Mesenchymal stem cell (in vitro differentiated cells and primary cell): Measurements from ENCODE around the gene C17orf50.
A peak's percentile ranks its signal among the peaks of the same experiment; 100 is the strongest.

Experiments used
- DNase-seq: peaks from one replicate; pipeline ENCODE4 v3.0.0-alpha.2; 2013
- H2AFZ ChIP-seq: one replicate; pipeline ENCODE4 v1.6.1; 2013; ENCODE audit warnings: low read depth, mild to moderate bottlenecking, control low read depth, inconsistent platforms, low read length, moderate library complexity
- H2AK5ac ChIP-seq: 2 replicates; pipeline ENCODE4 v1.6.1; 2013; ENCODE audit warnings: low read length, moderate library complexity, mild to moderate bottlenecking, inconsistent platforms; ENCODE audit not compliant: severe bottlenecking
- H2BK120ac ChIP-seq: one replicate; pipeline ENCODE4 v1.6.1; 2013; ENCODE audit warnings: low read depth, mild to moderate bottlenecking, inconsistent platforms, low read length, moderate library complexity
- H2BK12ac ChIP-seq, 2 experiments: one replicate each; pipeline ENCODE4 v1.6.1; 2013; ENCODE audit warnings: inconsistent platforms in 2 of 2, low read length in 2 of 2, mild to moderate bottlenecking in 2 of 2, moderate library complexity in 2 of 2, control low read depth in 1 of 2
- H2BK15ac ChIP-seq: one replicate; pipeline ENCODE4 v1.6.1; 2013; ENCODE audit warnings: mild to moderate bottlenecking, low read depth, inconsistent platforms; ENCODE audit not compliant: poor library complexity, severe bottlenecking
- H2BK5ac ChIP-seq: 2 replicates; pipeline ENCODE4 v1.6.1; 2013; ENCODE audit warnings: low read depth, mild to moderate bottlenecking, low read length, control low read depth, inconsistent platforms; ENCODE audit not compliant: poor library complexity, severe bottlenecking
- H3K14ac ChIP-seq, 2 experiments: one replicate each; pipeline ENCODE4 v1.6.1; 2013; ENCODE audit warnings: inconsistent platforms in 2 of 2, low read length in 2 of 2, control low read depth in 1 of 2, mild to moderate bottlenecking in 1 of 2, moderate library complexity in 1 of 2
- H3K18ac ChIP-seq, 2 experiments: one replicate each; pipeline ENCODE4 v1.6.1; 2013; ENCODE audit warnings: inconsistent platforms in 2 of 2, low read length in 2 of 2, control low read depth in 1 of 2, low read depth in 1 of 2, mild to moderate bottlenecking in 1 of 2
- H3K23ac ChIP-seq, 2 experiments: one replicate each; pipeline ENCODE4 v1.6.1; 2013; ENCODE audit warnings: inconsistent platforms in 2 of 2, low read length in 2 of 2, mild to moderate bottlenecking in 2 of 2, moderate library complexity in 2 of 2, control low read depth in 1 of 2
- H3K27ac ChIP-seq: 2 replicates; pipeline ENCODE4 v1.5.1; 2013; ENCODE audit warnings: mild to moderate bottlenecking, moderate library complexity, low read length, control low read depth, inconsistent platforms; ENCODE audit not compliant: poor library complexity, severe bottlenecking
- H3K27me3 ChIP-seq, 2 experiments: 2 replicates each; pipeline versions ENCODE4 v1.6.1 to v1.7.0; 2013; ENCODE audit warnings: low read length in 2 of 2, mild to moderate bottlenecking in 2 of 2, moderate library complexity in 2 of 2, control low read depth in 1 of 2, inconsistent platforms in 1 of 2; ENCODE audit not compliant: control insufficient read depth in 1 of 2, insufficient read depth in 1 of 2
- H3K36me3 ChIP-seq, 2 experiments: 2 replicates each; pipeline versions ENCODE4 v1.6.1 to v1.7.0; 2013; ENCODE audit warnings: low read length in 2 of 2, control low read depth in 1 of 2, inconsistent platforms in 1 of 2, low read depth in 1 of 2, mild to moderate bottlenecking in 1 of 2; ENCODE audit not compliant: insufficient read depth in 2 of 2, control insufficient read depth in 1 of 2
- H3K4ac ChIP-seq, 2 experiments: one replicate each; pipeline ENCODE4 v1.6.1; 2013; ENCODE audit warnings: inconsistent platforms in 2 of 2, low read length in 2 of 2, mild to moderate bottlenecking in 2 of 2, moderate library complexity in 2 of 2, control low read depth in 1 of 2, low read depth in 1 of 2
- H3K4me1 ChIP-seq: 2 replicates; pipeline ENCODE4 v1.6.1; 2013; ENCODE audit warnings: low read depth, low read length, control low read depth; ENCODE audit not compliant: control insufficient read depth, insufficient read depth
- H3K4me2 ChIP-seq: 2 replicates; pipeline ENCODE4 v1.6.1; 2013; ENCODE audit warnings: low read length, mild to moderate bottlenecking, inconsistent platforms; ENCODE audit not compliant: poor library complexity, severe bottlenecking
- H3K4me3 ChIP-seq, 2 experiments: 2 replicates each; pipeline versions ENCODE4 v1.5.1 to v1.7.0; 2013; ENCODE audit warnings: low read length in 2 of 2, mild to moderate bottlenecking in 2 of 2, control low read depth in 1 of 2, low read depth in 1 of 2; ENCODE audit not compliant: insufficient read depth in 1 of 2
- H3K79me1 ChIP-seq: replicated peaks from 2 replicates; pipeline ENCODE4 v1.6.1; 2013; ENCODE audit warnings: mild to moderate bottlenecking, control low read depth, low read length, inconsistent platforms; ENCODE audit not compliant: poor library complexity, severe bottlenecking
- H3K9ac ChIP-seq: 2 replicates; pipeline ENCODE4 v1.7.0; 2013; ENCODE audit warnings: mild to moderate bottlenecking, low read length, moderate library complexity
- H3K9me3 ChIP-seq: 2 replicates; pipeline ENCODE4 v1.7.0; 2013; ENCODE audit warnings: mild to moderate bottlenecking, low read length; ENCODE audit not compliant: control insufficient read depth
- H4K8ac ChIP-seq: one replicate; pipeline ENCODE4 v1.6.1; 2013; ENCODE audit warnings: inconsistent platforms, mild to moderate bottlenecking, low read length, moderate library complexity
- H4K91ac ChIP-seq: one replicate; pipeline ENCODE4 v1.6.1; 2013; ENCODE audit warnings: mild to moderate bottlenecking, low read length, inconsistent platforms
- WGBS: methylation state at CpG from one replicate; pipeline ENCODE4 v1.1.7; 2013; ENCODE audit warnings: mixed read lengths; 5-methylcytosine and 5-hydroxymethylcytosine counted together

The C17orf50 gene

GRCh38 chr17:35797370-35797769, 36.7 kb downstream of the C17orf50 start:
- Histone ChIP-seq H4K91ac (no peak overlapping the region), H3K18ac (no peak overlapping the region), H3K4me2 (no peak overlapping the region), H2BK5ac (no peak overlapping the region), H2BK12ac (no peak overlapping the region), H3K9me3 (no peaks in the 10 kb centered on the region), H2AFZ (no peak overlapping the region), H3K4me3 (no peak overlapping the region), H3K4me1 (peaks cover 13% of the 10 kb centered on the region), H3K4ac (no peak overlapping the region), H3K9ac (no peak overlapping the region), H3K27ac (no peak overlapping the region), H3K36me3 (no peaks in the 10 kb centered on the region), H4K8ac (no peak overlapping the region), H2BK120ac (no peak overlapping the region), H2BK15ac (no peak overlapping the region), H3K23ac (no peak overlapping the region), H3K79me1 (no peaks in the 10 kb centered on the region), H2AK5ac (no peak overlapping the region), H3K27me3 (peaks cover 70 to 92% of the 10 kb centered on the region in 2 experiments), H3K14ac (no peak overlapping the region)
- WGBS: 68% methylated on average over 4 of the region's 4 CpGs
- DNase-seq: no peak

GRCh38 chr17:35797918-35798317, 37.2 kb downstream of the C17orf50 start:
- H3K27me3 ChIP-seq: peaks cover 65 to 87% of the 10 kb centered on the region in 2 experiments
- no peaks in the 10 kb centered on the region for H3K36me3 ChIP-seq
- no peak overlapping the region for H2BK12ac ChIP-seq
- H3K4me1 ChIP-seq: peaks cover 13% of the 10 kb centered on the region
- H2BK120ac ChIP-seq: no peak overlapping the region
- no peak overlapping the region for H3K9ac ChIP-seq
- H4K91ac ChIP-seq: no peak overlapping the region
- H3K4me3 ChIP-seq: no peak overlapping the region
- H3K4me2 ChIP-seq: no peak overlapping the region
- H3K18ac ChIP-seq: no peak overlapping the region
- H3K4ac ChIP-seq: no peak overlapping the region
- 86% methylated on average over 5 of the region's 5 CpGs for WGBS
- no peak overlapping the region for H2AFZ ChIP-seq
- no peaks in the 10 kb centered on the region for H3K9me3 ChIP-seq
- H2BK15ac ChIP-seq: no peak overlapping the region
- no peak overlapping the region for H3K27ac ChIP-seq
- no peak overlapping the region for H2BK5ac ChIP-seq
- DNase-seq: no peak
- no peak overlapping the region for H3K14ac ChIP-seq
- no peaks in the 10 kb centered on the region for H3K79me1 ChIP-seq
- no peak overlapping the region for H4K8ac ChIP-seq
- no peak overlapping the region for H2AK5ac ChIP-seq
- H3K23ac ChIP-seq: no peak overlapping the region

- Histone ChIP-seq H3K9me3 (no peaks in the 10 kb centered on the region), H3K23ac (no peak overlapping the region), H3K18ac (peak overlapping the region in 1 of 2 experiments; percentile 42), H4K91ac (peak overlapping the region; percentile 59), H3K9ac (no peak overlapping the region), H3K4me3 (no peak overlapping the region), H3K4me2 (no peak overlapping the region), H3K27ac (no peak overlapping the region), H2BK15ac (no peak overlapping the region), H2BK5ac (no peak overlapping the region), H3K27me3 (peaks cover 45 to 67% of the 10 kb centered on the region in 2 experiments), H2AFZ (no peak overlapping the region), H2BK120ac (peak overlapping the region; percentile 56), H3K14ac (no peak overlapping the region), H2BK12ac (no peak overlapping the region), H3K4ac (no peak overlapping the region), H3K36me3 (no peaks in the 10 kb centered on the region), H4K8ac (no peak overlapping the region), H3K79me1 (no peaks in the 10 kb centered on the region), H3K4me1 (peaks cover 9% of the 10 kb centered on the region), H2AK5ac (no peak overlapping the region)
- DNase-seq: no peak
Measured at GRCh38 chr17:35799942-35800341, 39.3 kb downstream of the C17orf50 start.

GRCh38 chr17:35801583-35802224, 41.0 kb downstream of the C17orf50 start:
- H3K4ac ChIP-seq: peak overlapping the region; percentile 15 to 60

More at GRCh38 chr17:35801583-35802224, 41.0 kb downstream of the C17orf50 start:
- peaks cover 30 to 50% of the 10 kb centered on the region in 2 experiments for H3K27me3 ChIP-seq
- no peak overlapping the region for H3K27ac ChIP-seq
- no peak overlapping the region for H3K4me3 ChIP-seq
- peak overlapping the region in 1 of 2 experiments; percentile 30 for H3K14ac ChIP-seq
- no peaks in the 10 kb centered on the region for H3K4me1 ChIP-seq
- no peak overlapping the region for H2BK5ac ChIP-seq
- no peaks in the 10 kb centered on the region for H3K36me3 ChIP-seq
- H3K4me2 ChIP-seq: no peak overlapping the region
- H3K9ac ChIP-seq: no peak overlapping the region
- peak overlapping the region; percentile 24 for H2AFZ ChIP-seq
- DNase-seq: peak; percentile 71
- H4K91ac ChIP-seq: peak overlapping the region; percentile 93
- H2AK5ac ChIP-seq: no peak overlapping the region
- H4K8ac ChIP-seq: peak overlapping the region; percentile 5
- peak overlapping the region; percentile 19 for H2BK120ac ChIP-seq
- peak overlapping the region in 1 of 2 experiments; percentile 70 for H3K18ac ChIP-seq
- peak overlapping the region; percentile 57 for H2BK15ac ChIP-seq
- 42% methylated on average over 5 of the region's 9 CpGs for WGBS
- H3K79me1 ChIP-seq: no peaks in the 10 kb centered on the region
- peak overlapping the region in 1 of 2 experiments; percentile 94 for H2BK12ac ChIP-seq
- no peak overlapping the region for H3K23ac ChIP-seq
- no peaks in the 10 kb centered on the region for H3K9me3 ChIP-seq
